GM19328 (cell line): ENCODE results near the gene MYH7.

Experiments
- ATAC-seq: cut with Tn5 transposase; IDR thresholded peaks from one replicate; pipeline ENCODE4 v1.9.1; 2021; ENCODE audit warnings: mild to moderate bottlenecking, moderate library complexity; ENCODE audit not compliant: unreplicated experiment

Gene MYH7

DNA sequence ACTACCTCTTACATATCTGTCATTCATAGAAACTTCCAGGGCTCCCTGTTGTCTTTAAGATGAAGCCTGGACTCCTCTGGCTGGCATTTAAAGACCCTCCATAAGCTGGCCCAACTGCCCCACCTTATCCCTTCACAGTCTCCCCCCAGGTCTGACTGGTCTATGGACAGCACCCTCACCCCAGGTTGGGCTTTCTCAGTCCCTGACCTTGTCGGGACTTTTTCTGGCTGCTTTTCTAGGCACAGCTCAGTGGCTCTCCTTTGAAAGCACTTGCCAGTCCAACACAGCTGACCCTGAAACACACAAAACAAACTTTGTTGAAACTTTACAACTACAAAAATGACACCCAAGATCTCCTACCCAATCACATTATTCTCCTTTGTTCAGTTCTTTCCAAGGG lies 13.9 kb upstream of the MYH7 start:
- ATAC-seq = no peak

DNA sequence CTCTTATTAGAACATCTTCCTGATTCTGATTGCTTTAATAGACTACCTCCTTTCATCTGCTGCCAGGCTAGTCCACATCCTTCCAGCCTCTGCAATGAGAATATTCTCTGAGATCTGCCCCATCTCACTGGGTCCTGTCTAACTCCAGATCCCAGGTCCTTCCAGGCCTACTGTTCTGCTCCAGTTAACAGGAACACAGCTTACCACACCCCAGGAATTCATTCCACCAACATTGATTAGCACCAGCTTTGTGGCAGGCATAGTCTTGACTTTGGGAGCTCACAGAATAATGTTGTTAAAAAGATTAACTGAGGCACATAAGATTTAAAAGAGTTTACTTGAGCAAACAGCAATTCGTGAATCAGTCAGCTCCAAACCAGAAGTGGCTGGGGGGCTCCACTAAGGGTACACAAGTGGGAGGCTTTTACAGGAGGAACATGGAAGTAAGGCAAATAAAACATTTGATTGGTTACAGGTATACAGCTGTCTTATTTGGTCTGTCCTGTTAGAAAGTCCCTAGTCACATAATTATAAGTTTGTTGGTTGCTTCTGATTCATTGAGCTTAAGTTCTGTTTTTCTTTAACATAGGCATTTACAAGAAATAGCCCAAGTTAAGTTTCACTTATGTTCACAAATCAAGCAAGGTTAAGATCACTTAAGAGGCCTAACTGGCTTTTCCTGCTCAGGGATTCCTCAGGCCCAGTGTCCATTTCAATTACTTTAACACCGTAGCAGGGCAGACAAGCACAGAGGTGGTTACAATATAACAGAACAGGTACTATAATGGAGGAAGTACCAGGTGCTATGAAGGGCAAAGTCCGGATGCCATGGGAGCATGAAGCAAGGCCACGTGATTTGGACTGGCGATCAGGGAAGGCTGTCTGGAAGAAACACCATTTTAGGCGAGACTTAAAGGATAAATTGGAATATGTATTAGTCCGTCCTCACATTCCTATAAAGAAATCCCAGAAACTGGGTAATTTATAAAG lies 12.2 kb upstream of the MYH7 start:
- no peak for ATAC-seq

DNA sequence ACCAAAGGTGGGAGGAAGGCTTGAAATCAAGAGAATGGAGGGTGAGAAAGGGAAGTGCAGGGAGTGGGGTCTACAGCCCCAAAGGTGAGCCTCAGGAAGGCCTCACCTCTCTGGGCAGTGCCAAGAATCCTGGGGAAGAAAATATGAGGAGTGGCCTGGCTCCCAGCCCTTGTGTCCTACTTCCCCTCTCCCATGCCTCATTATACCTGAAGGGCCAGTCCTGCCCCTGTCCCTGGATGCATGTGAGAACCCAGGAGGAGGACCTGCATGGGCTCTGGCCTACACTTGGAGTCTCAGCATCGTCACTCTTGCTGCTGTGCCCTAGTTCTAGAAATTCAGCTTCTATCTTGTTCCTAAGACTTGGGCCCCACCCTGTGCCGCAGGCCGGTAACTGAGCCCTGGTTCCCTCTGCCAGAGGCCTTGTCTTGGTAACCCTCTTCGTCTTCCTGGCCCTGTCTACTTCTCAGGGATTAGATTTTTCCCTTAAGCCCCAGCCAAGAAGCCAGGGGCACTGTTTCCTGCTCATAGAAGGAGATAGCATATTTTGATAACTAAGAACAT lies 10.9 kb upstream of the MYH7 start:
- ATAC-seq = no peak

DNA sequence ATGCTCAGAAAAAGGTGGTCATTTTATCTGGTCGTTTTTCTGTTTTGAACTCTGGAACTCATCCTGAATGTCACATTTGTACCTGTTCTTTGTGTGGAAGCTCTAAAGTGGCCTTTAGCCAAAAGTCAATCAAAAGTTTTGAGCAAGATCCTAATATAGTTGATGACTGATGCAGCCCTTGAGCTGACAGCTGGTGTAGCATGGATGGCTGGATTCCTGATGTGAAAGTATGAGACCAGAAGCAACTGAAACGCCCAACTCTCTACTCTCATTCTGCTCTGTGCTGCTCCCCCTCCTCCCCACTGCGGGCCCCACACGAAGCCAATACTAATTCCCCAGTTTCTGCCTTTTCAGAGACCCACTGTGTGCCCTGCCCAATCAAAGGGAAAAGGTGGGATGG lies 10.3 kb upstream of the MYH7 start:
- ATAC-seq = no peak

DNA sequence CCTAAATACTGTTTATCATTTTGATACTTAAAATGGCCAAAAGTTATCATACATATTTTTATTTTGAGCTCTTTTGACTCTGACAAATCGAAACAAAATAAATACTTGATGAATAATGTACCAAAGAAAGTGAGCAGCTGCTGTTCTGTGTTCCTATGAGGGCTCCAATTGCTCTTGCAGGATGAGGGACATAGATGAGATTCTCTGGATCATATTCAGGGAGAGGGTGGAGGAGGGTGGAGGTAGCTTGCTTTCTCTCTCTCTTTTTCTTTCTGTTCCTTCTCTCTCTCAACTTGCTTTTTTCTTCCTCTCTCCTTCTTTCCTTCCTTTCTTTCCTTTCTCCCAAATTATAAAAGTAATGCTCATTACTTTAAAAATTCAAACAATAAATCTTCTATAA lies 8.9 kb upstream of the MYH7 start:
- no peak for ATAC-seq

DNA sequence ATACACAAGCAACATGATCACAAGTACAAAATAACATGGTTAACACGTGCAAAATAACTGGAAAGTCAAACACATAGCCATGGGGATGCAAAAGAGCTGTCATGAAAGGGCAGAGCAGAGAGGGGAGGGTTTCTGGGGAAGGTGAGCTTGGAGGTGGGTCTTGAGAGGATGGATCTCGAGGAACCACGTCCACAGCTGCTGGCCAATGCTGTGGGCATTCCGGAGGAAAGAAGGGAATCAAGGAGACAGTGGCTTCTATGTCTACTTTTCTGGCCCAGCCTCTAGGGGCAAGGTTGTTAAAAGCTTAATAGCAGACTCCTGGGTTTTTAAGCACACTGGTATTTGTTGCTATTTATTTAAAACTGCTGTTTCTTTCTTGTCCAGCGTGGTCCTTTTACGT lies 8.4 kb upstream of the MYH7 start:
- ATAC-seq = no peak

DNA sequence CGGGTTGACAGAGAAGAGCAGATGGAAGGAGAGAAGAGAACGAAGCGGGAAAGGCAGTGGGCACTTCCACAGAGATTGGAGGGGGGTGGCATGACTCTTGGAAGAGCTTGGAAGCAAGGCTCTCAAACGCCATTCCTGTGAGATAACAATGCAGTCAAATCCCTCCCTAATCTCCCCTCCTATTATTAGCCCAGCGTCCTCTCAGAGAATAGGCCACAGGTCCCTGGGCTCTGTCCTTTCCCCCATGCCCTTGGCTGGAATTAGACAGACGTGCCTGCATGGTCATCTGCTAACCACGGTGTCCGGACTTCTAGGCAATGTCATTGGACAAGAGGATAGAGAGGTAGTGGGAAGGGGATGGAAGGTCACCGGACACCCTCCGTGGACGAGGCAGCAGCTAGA lies 8.0 kb upstream of the MYH7 start:
- no peak for ATAC-seq

DNA sequence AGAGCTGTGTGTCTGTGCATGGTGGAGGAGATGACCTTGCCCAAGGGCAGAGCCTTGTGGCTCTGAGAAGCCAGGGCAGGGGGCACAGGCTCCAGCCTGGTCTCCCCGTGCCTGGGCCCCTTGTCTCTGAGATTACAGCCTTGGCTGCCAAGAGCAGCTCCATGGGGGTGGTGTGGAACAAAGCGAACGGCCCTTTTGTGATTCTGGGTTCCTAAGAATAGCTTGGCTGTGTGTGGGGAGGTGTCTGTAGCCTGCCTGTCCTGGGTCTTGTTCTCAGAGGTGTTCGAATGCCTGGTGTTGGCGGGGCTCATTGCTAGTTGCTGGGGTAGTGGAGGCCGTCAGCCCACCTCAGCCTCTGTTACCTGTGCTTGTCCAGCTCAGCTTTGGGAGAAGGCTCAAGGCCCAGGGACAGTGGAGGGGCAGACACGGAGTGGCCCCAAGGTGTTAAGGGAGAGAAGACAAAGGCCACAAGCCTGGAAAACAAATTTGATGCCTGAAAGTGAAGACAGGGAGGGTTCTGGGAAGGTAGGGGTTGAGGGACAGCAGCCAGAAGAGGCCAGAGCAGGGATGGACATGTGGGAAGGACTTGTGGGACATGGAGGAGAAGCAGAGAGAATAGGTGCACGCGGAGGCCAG lies 7.4 kb upstream of the MYH7 start:
- ATAC-seq = no peak

DNA sequence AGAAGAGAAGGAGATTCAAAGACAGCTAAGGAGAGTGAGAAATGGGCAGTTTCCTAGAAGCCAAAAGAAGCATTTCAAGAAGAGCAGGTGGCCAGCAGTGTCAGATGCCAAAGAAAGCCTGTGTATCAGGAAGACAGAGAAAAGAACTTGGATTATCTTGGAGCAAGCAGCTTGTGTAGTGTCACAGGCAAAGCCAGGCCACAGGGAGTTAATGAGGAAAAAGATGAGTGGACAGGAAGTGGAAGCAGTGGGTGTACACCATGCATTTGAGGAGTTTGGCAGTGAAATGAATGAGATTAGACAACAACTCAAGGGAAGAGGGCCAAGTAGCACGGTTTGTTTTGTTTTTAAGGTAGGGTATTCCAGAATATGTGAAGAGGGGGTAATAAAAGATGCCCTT lies 5.6 kb upstream of the MYH7 start:
- ATAC-seq = no peak

DNA sequence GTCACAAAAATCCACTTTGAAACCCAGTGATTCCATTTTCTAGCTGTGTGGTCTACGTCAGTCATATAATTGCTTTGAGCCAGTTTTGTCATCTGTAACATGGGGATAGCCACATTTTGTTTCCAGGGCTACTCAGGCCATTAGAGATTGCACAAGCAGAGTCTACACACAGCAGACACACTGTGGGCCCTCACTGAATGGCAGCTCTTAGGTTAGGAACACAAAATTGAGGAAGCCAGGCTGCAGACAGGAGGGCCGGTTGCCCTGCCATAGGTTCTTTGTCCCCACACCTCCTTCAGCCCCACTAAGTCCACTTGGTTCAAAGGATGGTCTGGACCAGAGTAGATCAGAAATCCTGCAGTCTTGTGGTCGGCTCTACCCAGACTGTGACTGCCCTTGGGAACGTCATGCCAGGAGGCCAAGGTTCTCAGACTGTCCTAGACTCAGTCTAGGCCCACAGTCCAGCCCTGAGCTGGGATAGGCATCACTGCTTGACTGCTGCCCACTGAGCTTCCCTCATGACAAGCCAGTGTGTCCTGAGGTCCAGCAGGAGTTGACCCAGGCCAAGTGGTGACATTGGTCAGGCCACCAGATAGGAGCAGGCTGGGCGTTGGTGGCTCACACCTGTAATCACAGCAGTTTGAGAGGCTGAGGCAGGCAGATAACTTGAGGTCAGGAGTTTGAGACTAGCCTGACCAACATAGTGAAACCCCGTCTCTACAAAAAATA lies 3.8 kb upstream of the MYH7 start:
- no peak for ATAC-seq

DNA sequence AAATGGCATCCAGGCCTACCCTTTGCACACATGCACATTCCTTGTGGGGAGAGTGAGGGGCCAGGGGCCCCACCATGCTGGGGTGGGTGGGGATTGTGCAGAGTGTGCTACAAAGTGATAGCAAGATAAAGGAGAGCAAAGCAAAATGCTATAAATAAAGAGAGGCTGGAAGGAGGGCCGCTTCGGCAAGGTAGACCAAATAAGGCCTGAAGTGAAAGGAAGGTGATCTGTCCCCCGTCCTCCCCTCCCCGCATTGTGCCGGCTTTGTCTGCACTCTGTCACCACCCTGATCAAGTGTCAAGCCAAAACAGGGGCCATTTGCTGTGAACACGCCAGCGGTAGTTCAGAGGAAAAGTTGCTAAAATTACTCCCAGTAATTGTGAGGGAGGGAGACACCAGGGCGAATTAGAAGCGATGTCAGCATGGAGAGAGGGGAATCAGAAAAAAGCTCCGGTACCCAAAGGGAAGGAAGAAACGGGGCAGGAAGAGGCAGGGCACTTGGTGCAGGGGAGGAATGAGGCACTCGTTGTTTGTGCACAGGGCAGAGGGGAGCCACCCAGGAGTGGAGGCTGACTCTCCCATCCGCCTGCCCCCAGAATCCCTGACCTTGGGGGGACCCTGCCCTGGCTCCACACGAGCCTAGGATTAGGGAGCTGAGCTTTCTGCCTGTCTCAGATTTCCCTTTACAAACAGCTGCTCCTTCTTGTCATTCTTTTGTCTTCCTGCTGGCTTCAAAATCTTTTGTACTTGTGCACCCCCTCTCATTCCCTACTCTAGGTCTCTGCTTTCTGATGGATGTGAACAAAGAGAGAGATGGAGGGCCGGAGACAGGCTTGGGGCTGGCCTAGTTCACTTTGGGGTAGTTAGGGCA lies 2.9 kb upstream of the MYH7 start:
- no peak for ATAC-seq

DNA sequence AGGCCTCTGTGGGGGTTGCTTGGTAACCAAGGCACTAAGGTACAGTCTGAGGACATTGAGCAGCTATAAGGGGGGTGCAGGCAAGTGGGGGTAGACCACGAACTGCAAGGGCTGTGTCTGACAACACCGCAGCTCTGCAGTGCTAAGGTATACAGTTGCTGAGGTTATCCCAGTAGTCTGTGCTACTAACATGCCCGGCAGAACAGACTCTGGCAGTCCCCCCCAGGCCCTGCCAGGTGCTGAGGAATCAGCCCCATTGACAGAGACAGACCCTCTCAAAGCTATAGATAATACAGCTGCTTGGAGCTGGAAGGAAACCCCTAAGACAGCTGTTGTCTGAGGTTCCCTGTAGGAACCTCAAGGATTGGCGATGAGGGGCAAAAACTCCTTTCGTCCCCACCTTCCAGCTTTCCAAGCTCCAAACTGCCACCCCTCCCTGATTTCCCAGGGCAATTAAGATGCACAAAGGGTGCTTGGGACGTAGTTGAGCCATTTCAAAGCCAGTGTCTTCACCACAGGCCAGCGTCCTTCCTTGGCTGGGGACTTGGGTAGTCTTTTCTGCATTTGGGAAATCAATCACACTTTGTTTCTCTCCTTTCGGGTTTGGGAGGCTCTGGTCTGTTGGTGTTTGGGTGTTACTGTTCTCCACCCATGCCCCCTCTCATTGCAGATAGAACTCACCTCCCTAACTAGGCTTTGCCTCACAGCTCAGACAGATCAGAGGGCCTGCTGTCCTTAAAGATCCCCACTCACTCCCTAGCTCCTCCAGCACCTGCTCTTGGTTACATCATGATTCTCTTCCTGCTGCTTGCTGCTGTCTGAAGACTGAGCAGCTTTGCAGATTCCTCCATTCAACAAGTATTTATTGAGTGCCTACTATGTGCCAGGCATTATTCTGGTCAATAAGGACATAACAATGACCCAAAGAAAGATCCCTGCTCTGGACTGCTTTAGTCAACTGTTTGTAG lies 2.0 kb upstream of the MYH7 start:
- ATAC-seq = no peak

DNA sequence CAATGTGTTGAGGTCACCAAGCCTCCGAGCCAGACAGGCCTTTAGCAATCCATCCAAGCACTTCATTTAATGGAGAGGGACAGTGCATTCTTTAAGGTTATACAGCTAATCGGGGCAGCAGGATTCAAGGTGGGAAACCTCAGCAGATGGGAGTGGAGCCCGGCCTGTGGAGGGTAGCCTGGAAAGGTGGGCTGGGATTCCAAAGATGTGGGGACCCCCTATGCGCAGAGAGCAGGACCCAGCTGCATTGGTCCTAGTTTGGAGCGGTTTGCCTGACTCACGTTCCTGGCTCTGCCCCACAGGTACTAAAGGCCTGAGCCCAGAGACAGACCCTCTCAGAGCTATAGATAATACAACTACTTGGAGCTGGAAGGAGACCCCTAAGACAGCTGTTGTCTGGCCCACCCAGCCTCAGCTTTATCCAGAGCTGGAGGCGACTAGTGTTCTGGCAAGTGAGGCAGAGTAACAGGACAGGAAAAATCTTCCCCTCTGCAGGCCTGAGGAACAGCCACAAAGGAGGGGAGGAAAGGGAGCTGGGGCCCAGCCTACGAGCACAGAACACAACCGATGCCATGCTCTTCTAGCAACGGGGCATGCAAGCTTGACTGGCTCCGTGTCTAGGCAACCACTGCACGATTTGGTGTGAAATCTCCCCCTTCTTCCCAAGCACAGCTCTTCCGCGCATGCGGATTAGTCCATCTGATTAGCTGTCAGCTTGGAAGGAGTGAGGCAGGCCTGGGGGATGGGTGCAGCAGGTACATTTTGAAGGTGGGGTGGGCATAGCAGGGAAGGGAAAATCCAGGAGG lies 1.1 kb upstream of the MYH7 start:
- no peak for ATAC-seq

DNA sequence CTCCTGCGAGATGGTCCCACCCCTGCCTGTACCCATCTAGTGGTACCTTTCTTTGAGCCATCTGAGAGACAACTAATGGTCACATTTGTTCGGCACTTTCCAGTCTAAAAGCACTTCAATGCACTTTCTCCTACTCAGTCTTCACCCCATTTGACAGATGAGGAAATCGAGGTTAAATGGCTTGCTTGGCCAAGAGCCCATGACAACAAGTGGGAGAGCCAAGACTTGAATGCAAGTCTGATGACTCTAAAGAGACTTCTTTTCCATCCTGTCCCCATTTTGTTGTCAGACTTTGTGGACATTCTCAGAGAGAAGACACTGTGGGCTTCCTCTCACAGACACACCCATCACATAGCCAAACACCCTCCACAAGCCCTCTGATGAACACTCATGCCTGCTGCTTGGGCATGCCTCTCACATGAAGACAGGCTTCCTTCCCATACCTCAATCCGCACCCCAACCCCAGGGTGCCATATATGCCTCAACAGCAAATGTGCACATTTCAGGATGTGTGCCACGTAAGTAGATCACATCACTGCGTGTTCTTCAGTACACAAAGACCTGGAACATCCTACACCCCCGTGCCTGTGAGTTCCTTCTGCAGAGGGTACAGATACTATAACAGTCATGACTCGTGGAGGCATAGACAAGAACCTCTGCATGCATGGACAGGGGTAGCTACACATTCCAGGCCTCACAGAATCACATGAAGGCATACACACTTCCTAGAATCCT lies 805 bp downstream of the MYH7 start:
- no peak for ATAC-seq

DNA sequence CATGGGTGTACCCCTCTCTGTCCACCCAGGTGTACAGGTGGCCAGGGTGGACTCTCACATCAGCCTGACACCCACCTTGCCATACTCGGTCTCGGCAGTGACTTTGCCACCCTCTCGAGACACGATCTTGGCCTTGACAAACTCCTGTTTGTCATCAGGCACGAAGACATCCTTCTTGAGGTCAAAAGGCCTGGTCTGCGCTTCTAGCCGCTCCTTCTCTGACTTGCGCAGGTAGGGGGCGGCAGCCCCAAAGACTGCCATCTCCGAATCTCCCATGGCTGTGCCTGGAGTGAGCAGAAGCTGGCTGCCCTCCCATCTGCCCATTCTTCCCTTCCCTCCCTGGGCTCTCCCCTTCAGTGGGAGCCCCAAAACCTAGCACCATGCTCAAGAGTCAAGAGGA lies 2.0 kb downstream of the MYH7 start:
- no peak for ATAC-seq

DNA sequence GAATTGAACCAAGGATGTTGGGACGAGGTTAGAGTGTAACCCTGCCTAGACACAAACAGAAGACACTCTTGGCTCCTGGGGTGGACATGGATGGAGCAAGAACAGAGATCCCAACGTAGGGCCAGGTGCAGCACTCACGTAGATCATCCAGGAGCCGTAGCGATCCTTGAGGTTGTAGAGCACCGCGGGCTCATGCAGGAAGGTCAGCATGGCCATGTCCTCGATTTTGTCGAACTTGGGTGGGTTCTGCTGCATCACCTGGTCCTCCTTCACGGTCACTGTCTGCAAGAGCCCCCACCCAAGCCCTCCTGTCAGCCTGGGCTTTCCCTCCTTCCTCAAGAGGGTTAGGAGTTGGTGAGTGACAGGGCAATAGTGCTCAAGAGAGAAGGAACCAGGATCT lies 2.5 kb downstream of the MYH7 start:
- no peak for ATAC-seq

DNA sequence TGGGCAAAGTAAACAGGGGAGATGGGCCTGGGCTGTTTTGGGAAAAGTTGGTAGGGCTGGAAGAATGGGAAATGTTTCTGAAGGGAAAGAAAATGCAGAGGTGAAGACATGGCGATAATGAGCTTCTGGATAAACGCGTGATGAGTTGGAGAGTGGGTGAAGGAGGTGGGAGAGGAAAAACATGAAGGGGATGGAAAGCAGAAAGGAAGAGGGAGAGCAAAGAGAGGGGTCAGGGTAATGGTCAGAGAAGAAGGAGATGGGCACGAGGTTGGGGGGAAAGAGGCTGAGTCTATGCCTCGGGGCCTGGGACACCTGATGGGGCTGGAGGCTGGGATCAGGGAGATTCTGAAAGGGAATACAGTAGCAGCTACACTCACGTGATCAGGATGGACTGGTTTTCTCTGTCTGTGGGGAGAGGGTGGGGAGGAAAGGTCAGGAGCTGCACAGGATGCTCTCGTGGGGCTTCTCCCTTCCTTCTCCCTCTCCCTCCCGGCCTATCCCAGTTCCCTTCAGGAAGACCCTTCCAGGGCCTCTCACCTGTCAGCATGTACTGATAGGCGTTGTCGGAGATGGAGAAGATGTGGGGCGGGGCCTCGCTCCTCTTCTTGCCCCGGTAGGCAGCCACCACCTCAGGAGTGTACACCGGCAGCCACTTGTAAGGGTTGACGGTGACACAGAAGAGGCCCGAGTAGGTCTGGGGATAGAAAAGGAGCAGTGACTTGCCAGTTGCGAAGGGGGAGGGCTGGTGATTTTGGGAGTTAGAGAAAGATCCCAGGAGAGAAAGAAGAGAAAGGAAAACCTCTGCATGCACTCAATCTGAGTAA lies 3.1 kb downstream of the MYH7 start:
- ATAC-seq = no peak
